Heart left ventricle (tissue), 16 donors: ENCODE data around the gene ADM2. TPM values are rescaled to one million over a fixed set of nuclear protein-coding genes. Genes with fewer than 3 reads are reported as not detected.

ENCODE experiments used
- ATAC-seq, 4 donors: fragments of 200-7000 bp; cut with Tn5 transposase; one replicate each; pipeline ENCODE4 v1.9.1; 2020 to 2022; ENCODE audit warnings: moderate library complexity in 4 of 4, mild to moderate bottlenecking in 3 of 4, moderate number of reproducible peaks in 1 of 4
- DNase-seq, 5 donors: peaks; one replicate each; pipeline ENCODE4 v3.0.0-alpha.2; 2020
- H3K27ac ChIP-seq, 12 donors: fragments of 200-600 bp; sonication (generic) in 4 of 12; one replicate each; pipeline versions ENCODE4 v1.5.0 to v1.8.0; 2016 to 2022; ENCODE audit warnings: mild to moderate bottlenecking in 2 of 12
- H3K27me3 ChIP-seq, 9 donors: fragments of 200-600 bp; sonication (generic) in 2 of 9; one replicate each; pipeline versions ENCODE4 v1.5.1 to v1.8.0; 2016 to 2022; ENCODE audit warnings: mild to moderate bottlenecking in 3 of 9
- H3K36me3 ChIP-seq, 9 donors: fragments of 200-600 bp; sonication (generic) in 2 of 9; one replicate each; pipeline versions ENCODE4 v1.5.0 to v1.8.0; 2018 to 2022; ENCODE audit warnings: mild to moderate bottlenecking in 2 of 9
- H3K4me1 ChIP-seq, 12 donors: fragments of 200-600 bp; sonication (generic) in 4 of 12; one replicate each; pipeline versions ENCODE4 v1.5.0 to v1.8.0; 2016 to 2022; ENCODE audit warnings: mild to moderate bottlenecking in 3 of 12
- H3K4me3 ChIP-seq, 12 donors: fragments of 200-600 bp; sonication (generic) in 4 of 12; one replicate each; pipeline versions ENCODE4 v1.5.0 to v1.8.0; 2017 to 2022; ENCODE audit warnings: mild to moderate bottlenecking in 9 of 12, moderate library complexity in 4 of 12
- H3K9me3 ChIP-seq, 12 donors: fragments of 200-600 bp; sonication (generic) in 4 of 12; one replicate each; pipeline versions ENCODE4 v1.5.0 to v1.8.0; 2016 to 2022; ENCODE audit warnings: mild to moderate bottlenecking in 1 of 12
- POLR2A ChIP-seq, 2 donors: fragments of 450-650 bp; IDR thresholded peaks; one replicate each; pipeline ENCODE4 v1.6.1; 2017; ENCODE audit warnings: antibody characterized with exemption in 2 of 2, mild to moderate bottlenecking in 2 of 2, moderate library complexity in 2 of 2
- WGBS, 4 donors: extraction: QIAGEN DNeasy Blood & Tissue Kit in 2 of 4; methylation state at CpG; one replicate each; pipeline versions ENCODE4 v1.1.5 to v1.1.7; 2013 to 2018; 5-methylcytosine and 5-hydroxymethylcytosine counted together
- intact Hi-C, 10 donors: fragments of 100-400 bp; cut with DNase I; formaldehyde crosslinking; loops; one replicate each; pipeline versions ENCODE4 v1.11.1 to v1.14.2; 2022
- polyA plus RNA-seq, 2 donors: library from polyadenylated mRNA; stranded (reverse); fragments of 200-250 nt; gene quantifications; one replicate each; pipeline ENCODE4 v1.2.3, GENCODE V29; 2013
- total RNA-seq, 9 donors: library from RNA; depleted of rRNA in 2 of 9; stranded (reverse); fragments of >200 nt in 2 of 9; fragmentation: NEBNext Ultra II Directional in 3 of 9; extraction: Animal tissue kit (Norgen Biotek cat#: 25700) in 3 of 9; gene quantifications; one replicate each; pipeline versions ENCODE4 v1.1.0 to v1.2.4, GENCODE V29; 2016 to 2023
- TF ChIP-seq, protein P1 (sequence below), 12 donors: fragments of 200-600 bp; sonication (generic) in 4 of 12; IDR thresholded peaks; one replicate each; pipeline versions ENCODE4 v1.5.0 to v1.8.0; 2018 to 2022; ENCODE audit warnings: antibody characterized with exemption in 12 of 12, mild to moderate bottlenecking in 5 of 12
- donor health status: ischemic (EF 13 %, LVEDD 7.1; RV severe dilation, severe dysfunction).
- donor health status: healthy with polysubstance abuse.
- donor health status: DM: no; HTN: yes; CAD: no.
- donor health status: DM: no; HTN: no; CAD: no.
- donor health status: ischemic (EF 25% LVEDD 6.9; RV normal size, moderate dysfunction).
- donor health status: ischemic (EF 25% LVEDD 5.7; RV mildly dilated, moderate dysfunction).
- donor health status: healthy.
- donor health status: DM: yes; HTN: yes; CAD: no.
- donor health status: ischemic (EF 35%, LVEDD 5.7; RV mildly dilated, moderate dysfunction).
- donor health status: nonischemic (EF 11% LVEDD 7.7; RV severe dilation, severe dysfunction).
- donor health status: DM: yes; HTN: yes; CAD: no.
- donor health status: PGD.
- donor health status: ischemic (EF 29% LVEDD 5.4; RV normal size, mild dysfunction).
- donor health status: nonischemic (EF 23%, LVEDD 6.1; RV moderate dilation, normal function).

ADM2 gene
- total and polyA plus RNA-seq, 11 donors, result 0.04 to 0.67 (median 0.20) TPM; not detected in 7

DNA sequence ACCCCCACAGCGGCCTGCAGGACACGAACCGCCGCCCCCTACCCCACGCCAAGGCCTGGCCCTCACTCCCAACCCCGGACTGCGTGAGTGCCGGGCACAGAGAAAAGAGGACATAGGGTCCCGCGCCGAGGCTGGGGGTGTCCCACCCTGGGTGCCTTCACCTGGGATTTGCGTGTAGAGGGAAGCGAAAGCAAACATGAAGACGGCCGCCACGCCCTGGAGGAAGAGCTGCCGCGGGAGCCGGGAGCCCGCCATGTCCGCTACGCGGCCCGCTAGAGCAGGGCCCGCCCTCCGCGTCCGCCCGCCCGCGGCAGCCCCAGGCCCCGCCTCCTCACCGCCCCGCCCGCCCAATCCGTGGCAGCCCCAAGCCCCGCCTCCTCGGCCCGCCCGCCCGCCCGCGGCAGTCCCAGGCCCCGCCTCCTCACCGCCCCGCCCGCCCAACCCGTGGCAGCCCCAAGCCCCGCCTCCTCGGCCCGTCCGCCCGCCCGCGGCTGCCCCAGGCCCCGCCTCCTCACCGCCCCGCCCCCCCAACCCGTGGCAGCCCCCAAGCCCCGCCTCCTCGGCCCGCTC lies 26.2 kb downstream of the ADM2 start, which contains the start of gene LMF2:
Gene LMF2 (minus strand): TSS at position 282 of the 570 bp plus-strand sequence. CDS start 27 bp downstream, at position 255.
- ATAC-seq, result peak; percentile 71 to 85 (median 84)
- WGBS, 4 donors, result 0 to 1% (median 1%) methylated on average over 11 to 61 of the region's 62 CpGs
- Histone ChIP-seq H3K36me3 (peaks cover 0 to 45% (median 35%) of the 10 kb centered on the region in 9 donors), H3K27me3 (no peaks in the 10 kb centered on the region), H3K9me3 (no peaks in the 10 kb centered on the region), H3K4me3 (peak within 1 kb of the TSS; percentile 80 to 100 (median 96)), H3K27ac (peak within 1 kb of the TSS; percentile 86 to 98 (median 93)), H3K4me1 (peaks cover 8 to 31% (median 23%) of the 10 kb centered on the region in 12 donors)
- intact Hi-C loops, result loop anchor here in 4 of 10 donors (2.0 to 10.0 kb wide), 5 partner anchors 33 to 263 kb away; partner anchors contain the start of genes HDAC10 (in 2 of the 4), CHKB (in 1 of the 4), SBF1 (in 1 of the 4) and SYCE3 (in 1 of the 4)
- peak; percentile 91 to 95 (median 93) for DNase-seq
- TF ChIP-seq, protein P1, sequence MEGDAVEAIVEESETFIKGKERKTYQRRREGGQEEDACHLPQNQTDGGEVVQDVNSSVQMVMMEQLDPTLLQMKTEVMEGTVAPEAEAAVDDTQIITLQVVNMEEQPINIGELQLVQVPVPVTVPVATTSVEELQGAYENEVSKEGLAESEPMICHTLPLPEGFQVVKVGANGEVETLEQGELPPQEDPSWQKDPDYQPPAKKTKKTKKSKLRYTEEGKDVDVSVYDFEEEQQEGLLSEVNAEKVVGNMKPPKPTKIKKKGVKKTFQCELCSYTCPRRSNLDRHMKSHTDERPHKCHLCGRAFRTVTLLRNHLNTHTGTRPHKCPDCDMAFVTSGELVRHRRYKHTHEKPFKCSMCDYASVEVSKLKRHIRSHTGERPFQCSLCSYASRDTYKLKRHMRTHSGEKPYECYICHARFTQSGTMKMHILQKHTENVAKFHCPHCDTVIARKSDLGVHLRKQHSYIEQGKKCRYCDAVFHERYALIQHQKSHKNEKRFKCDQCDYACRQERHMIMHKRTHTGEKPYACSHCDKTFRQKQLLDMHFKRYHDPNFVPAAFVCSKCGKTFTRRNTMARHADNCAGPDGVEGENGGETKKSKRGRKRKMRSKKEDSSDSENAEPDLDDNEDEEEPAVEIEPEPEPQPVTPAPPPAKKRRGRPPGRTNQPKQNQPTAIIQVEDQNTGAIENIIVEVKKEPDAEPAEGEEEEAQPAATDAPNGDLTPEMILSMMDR (IDR thresholded peaks at IDR 0.05), result peak in 2 of 12 donors; percentile 15 to 20
- TF ChIP-seq POLR2A (IDR thresholded peaks at IDR 0.05), result peak in 1 of 2 donors; percentile 65

DNA sequence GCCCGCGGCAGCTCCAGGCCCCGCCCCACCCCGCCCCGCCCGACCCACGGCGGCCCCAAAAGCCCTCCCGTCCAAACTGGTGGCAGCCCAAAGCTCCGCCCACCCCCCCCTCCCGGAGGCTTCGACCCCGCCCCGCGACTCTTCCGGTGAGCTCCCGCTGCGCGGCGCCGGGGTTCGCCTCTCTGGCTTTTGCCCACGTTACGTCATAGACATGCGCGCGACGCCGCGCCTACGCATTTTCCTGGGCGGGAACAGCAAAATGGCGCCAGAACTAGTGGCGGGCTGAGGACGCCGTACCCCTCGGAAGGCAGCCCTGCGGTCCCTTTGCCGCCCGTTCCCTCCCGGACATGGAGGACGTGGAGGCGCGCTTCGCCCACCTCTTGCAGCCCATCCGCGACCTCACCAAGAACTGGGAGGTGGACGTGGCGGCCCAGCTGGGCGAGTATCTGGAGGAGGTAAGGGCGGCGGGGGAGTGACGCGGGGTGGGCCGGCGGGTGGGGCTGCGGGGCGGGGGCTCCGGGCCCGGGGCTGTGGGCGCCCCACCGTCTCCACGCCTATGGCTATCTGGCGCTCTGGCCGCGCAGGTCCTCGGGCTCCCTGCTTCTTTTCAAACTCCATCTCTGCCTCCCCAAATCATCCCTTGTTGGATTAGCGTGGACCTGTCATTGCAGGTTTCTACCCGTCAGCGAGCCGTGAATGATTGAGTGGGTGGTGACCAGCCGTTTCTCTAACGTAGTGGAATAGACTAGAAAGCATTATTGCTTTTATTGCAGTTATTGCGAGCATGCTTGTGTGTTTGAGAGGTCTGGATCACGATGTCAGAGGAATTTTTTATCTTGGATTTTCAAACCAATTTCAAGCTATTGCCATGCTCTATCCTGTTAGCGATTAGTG lies 26.9 kb downstream of the ADM2 start, which contains the start of gene NCAPH2:
Gene NCAPH2 (plus strand): TSS at position 234 of the 894 bp plus-strand sequence. CDS start 114 bp downstream, at position 348.
- peak within 1 kb of the TSS; percentile 80 to 100 (median 96) for H3K4me3 ChIP-seq
- WGBS, 4 donors, result 0 to 2% (median 1%) methylated on average over 19 to 76 of the region's 76 CpGs
- H3K36me3 ChIP-seq, result peaks cover 0 to 43% (median 28%) of the 10 kb centered on the region in 9 donors
- peak within 1 kb of the TSS; percentile 86 to 98 (median 93) for H3K27ac ChIP-seq
- H3K27me3 ChIP-seq, result no peaks in the 10 kb centered on the region
- ATAC-seq (peak; percentile 60 to 86 (median 78)), DNase-seq (peak; percentile 95 to 99 (median 97))
- H3K9me3 ChIP-seq, result no peaks in the 10 kb centered on the region
- peaks cover 8 to 31% (median 23%) of the 10 kb centered on the region in 12 donors for H3K4me1 ChIP-seq
- TF ChIP-seq, protein P1 (IDR thresholded peaks at IDR 0.05), result peak in 1 of 12 donors; percentile 23
- peak in 1 of 2 donors; percentile 71 for TF ChIP-seq POLR2A (IDR thresholded peaks at IDR 0.05)
- intact Hi-C loops, result loop anchor here in 4 of 10 donors (1.0 to 10.0 kb wide), 7 partner anchors 17 to 263 kb away; partner anchors contain the start of genes HDAC10 (in 2 of the 4), SCO2 (in 2 of the 4), CHKB (in 1 of the 4) and SBF1 (in 1 of the 4)

DNA sequence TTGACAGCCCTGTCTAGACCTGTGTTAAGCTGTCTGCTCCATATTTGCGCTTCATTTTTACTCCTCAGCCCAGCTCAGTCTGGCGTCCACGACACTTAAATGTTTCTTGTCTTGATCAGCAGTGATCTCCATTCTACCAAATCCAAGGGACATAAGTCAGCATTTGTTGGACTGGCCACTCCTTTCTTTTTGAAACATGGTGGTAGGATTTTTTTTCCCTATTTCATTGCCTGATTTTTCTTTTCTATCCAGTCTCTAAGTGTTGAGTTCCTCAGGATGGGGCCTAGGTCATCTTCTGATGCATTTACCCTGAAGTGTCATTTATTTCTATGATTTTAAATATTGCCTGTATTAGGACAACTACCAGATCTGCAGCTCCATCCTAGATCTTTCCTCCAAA lies 27.6 kb downstream of the ADM2 start:
- H3K4me1 ChIP-seq, result peaks cover 8 to 31% (median 23%) of the 10 kb centered on the region in 12 donors
- peak overlapping the region in 10 of 12 donors; percentile 78 to 93 (median 90) for H3K27ac ChIP-seq
- H3K4me3 ChIP-seq, result peak overlapping the region; percentile 67 to 97 (median 78)
- TF ChIP-seq, protein P1 (IDR thresholded peaks at IDR 0.05), result no peak
- H3K27me3 ChIP-seq, result no peaks in the 10 kb centered on the region
- DNase-seq (no peak), ATAC-seq (no peak)
- intact Hi-C loops, result loop anchor here in 4 of 10 donors (1.0 to 10.0 kb wide), 6 partner anchors 16 to 264 kb away; partner anchors contain the start of genes HDAC10 (in 2 of the 4), SCO2 (in 2 of the 4), CHKB (in 1 of the 4) and SYCE3 (in 1 of the 4)
- H3K9me3 ChIP-seq, result no peaks in the 10 kb centered on the region
- WGBS, 4 donors, result 7 to 14% (median 10%) methylated on average over 3 of the region's 3 CpGs
- peaks cover 0 to 39% (median 23%) of the 10 kb centered on the region in 9 donors for H3K36me3 ChIP-seq
